Epithelial cell of proximal tubule (primary cell): ENCODE data around the gene SCARB1. TPM values are rescaled to one million over a fixed set of nuclear protein-coding genes. Genes with fewer than 3 reads are reported as not detected.

Experiments
- DNase-seq: peaks from one replicate; pipeline ENCODE4 v3.0.0-alpha.2; 2011; ENCODE audit warnings: low read depth
- H3K4me3 ChIP-seq: 2 replicates; pipeline ENCODE4 v1.5.1; 2011; ENCODE audit warnings: low read depth, mild to moderate bottlenecking, low read length
- total RNA-seq: library from RNA; depleted of rRNA; stranded (reverse); fragments of >200 nt; gene quantifications from 2 replicates; pipeline ENCODE4 v1.2.3, GENCODE V29; 2015
- TF ChIP-seq, protein P1 (sequence below): conservative IDR thresholded peaks from 2 replicates; pipeline ENCODE4 v1.5.1; 2012; ENCODE audit warnings: low read depth, mild to moderate bottlenecking, low read length

Gene SCARB1
- total RNA-seq, 1 donor from 2014 or later, result 21.9 TPM

DNA sequence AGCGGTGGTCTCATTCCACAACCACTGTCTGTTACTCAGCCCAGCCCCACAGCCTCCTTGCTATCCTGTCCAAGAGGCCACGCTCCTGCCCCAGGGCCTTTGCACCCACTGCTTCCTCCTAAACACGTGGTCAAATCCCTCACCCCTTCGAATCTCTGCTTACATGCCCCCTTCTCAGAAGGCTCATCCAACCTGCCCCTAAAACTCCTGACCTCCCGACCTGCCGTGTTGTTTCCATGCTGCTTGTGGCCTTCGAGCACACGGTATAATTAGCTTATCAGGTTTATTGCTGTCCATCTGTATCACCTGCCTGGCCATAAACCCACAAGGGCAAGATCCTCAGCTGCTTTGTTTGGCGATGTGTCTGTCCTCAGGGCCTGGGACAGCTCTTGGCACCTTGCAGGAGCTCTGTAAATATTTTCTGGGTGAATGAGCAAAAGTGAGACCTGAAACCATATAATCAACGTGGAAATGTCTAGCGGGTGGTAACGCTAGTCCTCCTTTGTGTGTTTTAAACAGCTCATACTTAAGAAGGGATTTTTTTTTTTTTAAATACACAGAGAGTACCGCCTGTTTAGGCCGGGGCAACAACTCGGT, 36.0 kb downstream of the SCARB1 start:
- no peak for DNase-seq
- no peak overlapping the region for H3K4me3 ChIP-seq
- TF ChIP-seq, protein P1, sequence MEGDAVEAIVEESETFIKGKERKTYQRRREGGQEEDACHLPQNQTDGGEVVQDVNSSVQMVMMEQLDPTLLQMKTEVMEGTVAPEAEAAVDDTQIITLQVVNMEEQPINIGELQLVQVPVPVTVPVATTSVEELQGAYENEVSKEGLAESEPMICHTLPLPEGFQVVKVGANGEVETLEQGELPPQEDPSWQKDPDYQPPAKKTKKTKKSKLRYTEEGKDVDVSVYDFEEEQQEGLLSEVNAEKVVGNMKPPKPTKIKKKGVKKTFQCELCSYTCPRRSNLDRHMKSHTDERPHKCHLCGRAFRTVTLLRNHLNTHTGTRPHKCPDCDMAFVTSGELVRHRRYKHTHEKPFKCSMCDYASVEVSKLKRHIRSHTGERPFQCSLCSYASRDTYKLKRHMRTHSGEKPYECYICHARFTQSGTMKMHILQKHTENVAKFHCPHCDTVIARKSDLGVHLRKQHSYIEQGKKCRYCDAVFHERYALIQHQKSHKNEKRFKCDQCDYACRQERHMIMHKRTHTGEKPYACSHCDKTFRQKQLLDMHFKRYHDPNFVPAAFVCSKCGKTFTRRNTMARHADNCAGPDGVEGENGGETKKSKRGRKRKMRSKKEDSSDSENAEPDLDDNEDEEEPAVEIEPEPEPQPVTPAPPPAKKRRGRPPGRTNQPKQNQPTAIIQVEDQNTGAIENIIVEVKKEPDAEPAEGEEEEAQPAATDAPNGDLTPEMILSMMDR, result no peak

DNA sequence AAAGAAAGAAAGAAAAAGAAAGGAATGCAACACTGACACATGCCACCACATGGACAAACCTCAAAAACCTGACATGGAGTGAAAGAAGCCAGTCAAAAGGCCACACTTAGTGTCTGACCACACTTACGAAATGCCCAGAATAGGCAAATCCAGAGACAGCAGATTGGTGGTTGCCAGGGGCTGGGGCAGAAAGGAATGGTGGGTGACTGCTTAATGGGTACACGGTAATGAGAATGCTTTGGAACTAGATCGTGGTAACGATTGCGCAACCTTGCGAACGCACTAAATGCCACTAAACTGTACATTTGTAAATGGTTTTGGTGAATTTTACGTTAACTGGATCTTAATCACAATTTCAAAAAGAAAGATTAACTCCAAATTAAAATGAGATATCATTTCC, 39.5 kb downstream of the SCARB1 start:
- no peak for DNase-seq
- H3K4me3 ChIP-seq, result no peak overlapping the region
- TF ChIP-seq, protein P1, result no peak

DNA sequence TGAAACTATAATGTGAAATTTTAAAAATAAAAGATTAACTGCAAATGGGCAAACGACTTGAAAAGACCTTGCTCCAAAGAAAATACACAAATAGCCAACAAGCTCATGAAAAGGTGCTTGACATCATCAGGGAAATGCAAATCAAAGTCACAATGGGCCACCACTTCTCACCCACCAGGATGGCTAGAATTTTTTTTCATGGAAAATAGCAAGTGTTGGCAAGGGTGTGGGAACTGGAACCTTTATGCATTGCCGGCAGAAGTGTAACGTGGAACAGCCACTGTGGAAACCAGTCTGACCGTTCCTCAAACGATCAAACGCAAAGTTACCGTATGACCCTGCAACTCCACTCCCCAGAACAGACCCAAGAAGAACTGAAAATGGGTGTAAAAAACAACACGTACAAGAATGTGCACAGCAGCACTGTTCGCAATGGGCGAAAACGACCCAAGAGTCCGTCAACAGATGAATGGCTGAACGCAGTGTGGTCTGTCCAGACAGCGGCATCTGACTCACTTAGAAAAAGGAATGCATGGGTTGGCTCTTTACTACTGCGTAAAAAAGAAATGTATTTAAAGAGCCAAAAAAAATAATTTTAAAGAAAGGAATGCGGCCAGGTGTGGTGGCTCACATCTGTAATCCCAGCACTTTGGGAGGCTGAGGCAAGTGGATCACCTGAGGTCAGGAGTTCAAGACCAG, 40.2 kb downstream of the SCARB1 start:
- H3K4me3 ChIP-seq, result no peak overlapping the region
- no peak for DNase-seq
- TF ChIP-seq, protein P1, result no peak

DNA sequence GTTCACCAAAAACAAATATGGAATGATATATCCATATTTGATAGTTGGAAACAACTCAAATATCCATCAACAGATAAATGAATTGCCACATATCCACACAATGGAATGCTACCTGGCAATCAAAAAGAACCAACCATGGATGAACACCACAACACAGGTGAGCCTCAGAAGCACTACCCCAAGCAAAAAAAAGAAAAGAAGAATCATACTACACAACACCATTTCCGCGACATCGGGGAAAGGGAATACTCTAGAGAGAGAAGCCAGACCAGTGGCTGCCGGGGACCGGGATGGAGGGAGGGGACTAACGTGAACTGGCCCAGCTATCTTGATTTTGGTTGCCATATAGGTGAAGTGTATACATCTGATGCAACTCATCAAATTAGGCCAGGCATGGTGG, 41.4 kb downstream of the SCARB1 start:
- DNase-seq, result no peak
- no peak overlapping the region for H3K4me3 ChIP-seq
- TF ChIP-seq, protein P1, result no peak

DNA sequence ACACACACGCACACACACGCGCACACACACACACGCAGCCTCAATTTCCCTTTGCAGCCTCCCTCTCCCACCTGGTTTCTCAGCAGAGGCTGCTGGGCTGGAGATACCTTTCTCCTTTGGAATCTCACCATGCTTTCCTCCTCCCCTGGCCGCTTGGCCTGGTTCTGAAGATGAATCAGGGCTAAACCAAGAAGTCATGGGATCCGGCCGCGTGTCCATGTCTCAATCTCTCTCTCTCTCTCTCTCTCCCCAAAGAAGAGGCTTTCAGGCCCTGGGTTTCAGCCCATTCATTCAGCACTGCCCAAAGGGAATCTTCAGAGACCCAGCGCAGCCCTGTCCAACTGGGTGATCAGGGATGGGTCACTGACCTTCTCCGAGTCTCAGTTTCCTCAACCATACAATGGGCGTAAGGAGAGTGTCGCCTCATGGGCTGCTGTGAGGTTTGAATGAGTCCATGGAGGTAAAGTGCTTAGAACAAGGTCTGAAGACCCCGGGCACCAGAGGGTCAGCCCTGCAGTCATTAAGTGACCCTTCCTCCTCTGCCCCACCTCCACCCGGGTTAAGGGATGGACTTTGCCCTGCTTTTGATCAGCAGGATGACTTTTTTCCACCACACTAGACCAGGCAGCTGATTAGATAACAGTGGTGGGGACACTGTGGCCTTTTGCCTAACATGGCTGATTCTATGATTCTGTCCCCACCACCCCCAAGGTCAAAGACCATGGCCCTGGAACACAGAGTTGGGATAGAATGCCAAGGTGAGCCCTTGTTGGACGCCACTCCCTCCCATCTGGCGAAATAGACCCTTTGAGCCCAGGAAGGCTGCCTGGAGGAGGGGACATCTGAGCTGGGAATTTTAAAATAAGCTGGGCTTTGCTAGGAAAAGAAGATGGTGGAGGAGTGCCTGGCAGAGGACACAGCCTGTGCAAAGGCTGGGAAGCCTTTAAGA, 42.1 kb downstream of the SCARB1 start:
- DNase-seq, result no peak
- no peak overlapping the region for H3K4me3 ChIP-seq
- TF ChIP-seq, protein P1, result no peak

DNA sequence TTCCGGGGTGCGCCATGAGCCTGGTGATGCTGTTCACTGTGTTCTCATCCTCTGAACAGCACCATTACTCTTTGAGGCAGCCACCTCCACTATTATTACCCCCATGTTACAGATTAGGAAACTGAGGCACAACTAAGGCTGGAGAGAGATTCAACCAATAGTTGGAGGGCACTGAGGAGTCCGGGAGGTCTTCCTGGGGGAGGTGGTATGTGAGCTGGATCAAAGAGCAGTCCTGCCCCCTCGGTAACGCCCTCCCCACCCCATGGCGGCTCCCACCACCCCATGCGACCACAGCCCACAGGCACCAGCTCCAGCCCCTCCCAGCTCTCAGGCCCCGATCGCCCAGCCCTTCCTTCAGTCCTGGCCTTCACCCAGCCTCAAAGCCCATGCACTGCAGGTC, 43.5 kb downstream of the SCARB1 start:
- TF ChIP-seq, protein P1, result no peak
- no peak overlapping the region for H3K4me3 ChIP-seq
- no peak for DNase-seq
